DLD1 (cell line): ENCODE measurements around the gene FOXF2.

Source experiments
- in situ Hi-C: cut with HindIII; loops from 2 replicates; pipeline ENCODE4 v1.10.0; 2017; ENCODE audit warnings: low sequenced_read_pairs

Gene FOXF2

GRCh38 chr6:1390133-1390945 is 963 bp downstream of the FOXF2 start:
- in situ Hi-C loops, result no loop called here

- in situ Hi-C loops, result no loop called here
Measured at GRCh38 chr6:1390946-1391799, 1.8 kb downstream of the FOXF2 start.

- in situ Hi-C loops, result no loop called here
Measured at GRCh38 chr6:1391800-1392309, 2.5 kb downstream of the FOXF2 start.

GRCh38 chr6:1392813-1393640 is 3.7 kb downstream of the FOXF2 start:
- in situ Hi-C loops, result no loop called here

GRCh38 chr6:1393641-1394283 is 4.4 kb downstream of the FOXF2 start:
- in situ Hi-C loops, result no loop called here

- in situ Hi-C loops, result no loop called here
Measured at GRCh38 chr6:1394514-1395463, 5.4 kb downstream of the FOXF2 start.

GRCh38 chr6:1395506-1395905 is 6.1 kb downstream of the FOXF2 start:
- in situ Hi-C loops, result no loop called here

GRCh38 chr6:1395941-1396908 is 6.8 kb downstream of the FOXF2 start:
- in situ Hi-C loops, result no loop called here

- in situ Hi-C loops, result no loop called here
Measured at GRCh38 chr6:1396952-1397868, 7.8 kb downstream of the FOXF2 start.

- in situ Hi-C loops, result no loop called here
Measured at GRCh38 chr6:1399085-1399780, 9.9 kb downstream of the FOXF2 start.

GRCh38 chr6:1400126-1400850 is 10.9 kb downstream of the FOXF2 start:
- in situ Hi-C loops, result no loop called here

GRCh38 chr6:1402369-1402768 is 13.0 kb downstream of the FOXF2 start:
- in situ Hi-C loops, result no loop called here

- in situ Hi-C loops, result no loop called here
Measured at GRCh38 chr6:1402868-1403267, 13.5 kb downstream of the FOXF2 start.

- in situ Hi-C loops, result no loop called here
Measured at GRCh38 chr6:1403851-1404712, 14.7 kb downstream of the FOXF2 start.

- in situ Hi-C loops, result no loop called here
Measured at GRCh38 chr6:1404713-1405098, 15.3 kb downstream of the FOXF2 start.
